ENCODE data around the gene ZDHHC15. TPM values are rescaled to one million over a fixed set of nuclear protein-coding genes. Genes with fewer than 3 reads are reported as not detected.

ZDHHC15 gene
- total RNA-seq, 2 experiments from 2014 or later, result 0.06 to 0.24 TPM

Other genes starting within 250 kb of the ZDHHC15 start
- gene UPRT, start 249.0 kb downstream of the ZDHHC15 start, total RNA-seq, result 10 to 100 TPM; 26.6 to 27.9 TPM